CD4-positive, alpha-beta T cell treated with Interleukin-21 for 1 hour (primary cell): ENCODE results near the gene NME3.
"Not testable (repeated sequence)": the region's sequence is repeated elsewhere in the genome, so short reads cannot be mapped to it uniquely, and the experiment has no call there.

Source experiments
- DNase-seq: peaks from one replicate; pipeline ENCODE4 v3.0.0-alpha.2; 2020

The NME3 gene

GRCh38 chr16:1745900-1746692 is 25.2 kb downstream of the NME3 start:
- DNase-seq, result no peak

GRCh38 chr16:1745181-1745899 is 26.0 kb downstream of the NME3 start:
- no peak for DNase-seq

GRCh38 chr16:1744338-1744840 is 27.0 kb downstream of the NME3 start:
- no peak for DNase-seq

GRCh38 chr16:1743376-1744337 is 27.7 kb downstream of the NME3 start:
- no peak for DNase-seq

- DNase-seq, result no peak
Measured at GRCh38 chr16:1741553-1742165, 29.7 kb downstream of the NME3 start.

GRCh38 chr16:1740781-1741490 is 30.4 kb downstream of the NME3 start:
- DNase-seq, result no peak

GRCh38 chr16:1740234-1740633 is 31.1 kb downstream of the NME3 start:
- DNase-seq, result no peak

GRCh38 chr16:1734816-1735215 is 36.5 kb downstream of the NME3 start:
- DNase-seq, result no peak

- DNase-seq, result no peak
Measured at GRCh38 chr16:1734123-1734522, 37.2 kb downstream of the NME3 start.

GRCh38 chr16:1732551-1732987 is 38.8 kb downstream of the NME3 start:
- not testable (repeated sequence) for DNase-seq

- DNase-seq, result no peak
Measured at GRCh38 chr16:1732071-1732470, 39.3 kb downstream of the NME3 start.

GRCh38 chr16:1731603-1732002 is 39.7 kb downstream of the NME3 start:
- no peak for DNase-seq

GRCh38 chr16:1731073-1731472 is 40.3 kb downstream of the NME3 start:
- DNase-seq, result no peak

- no peak for DNase-seq
Measured at GRCh38 chr16:1729445-1729844, 41.9 kb downstream of the NME3 start.

- DNase-seq, result no peak
Measured at GRCh38 chr16:1729026-1729425, 42.3 kb downstream of the NME3 start.

GRCh38 chr16:1727651-1728624 is 43.4 kb downstream of the NME3 start:
- DNase-seq, result no peak

GRCh38 chr16:1726661-1727502 is 44.5 kb downstream of the NME3 start:
- DNase-seq, result no peak

- DNase-seq, result no peak
Measured at GRCh38 chr16:1724491-1724890, 46.9 kb downstream of the NME3 start.

- DNase-seq, result peak; percentile 57
Measured at GRCh38 chr16:1723450-1724147, 47.7 kb downstream of the NME3 start.
